ENCODE measurements around the gene PTGES2. TPM values are rescaled to one million over a fixed set of nuclear protein-coding genes. Genes with fewer than 3 reads are reported as not detected.
A peak's percentile ranks its signal among the peaks of the same experiment; 100 is the strongest.
"Not testable (repeated sequence)": the region's sequence is repeated elsewhere in the genome, so short reads cannot be mapped to it uniquely, and the experiment has no call there.

Gene PTGES2
- total RNA-seq, 1 donor from 2014 or later, result 101 TPM

- peaks cover 64% of the 10 kb centered on the region for H3K4me1 ChIP-seq
Measured at GRCh38 chr9:128072144-128073021, 55.1 kb downstream of the PTGES2 start.

GRCh38 chr9:128071475-128071874 lies 56.1 kb downstream of the PTGES2 start:
- Histone ChIP-seq H3K4me1 (peaks cover 61% of the 10 kb centered on the region), H3K4me3 (peak overlapping the region in 1 of 2 donors; percentile 29), H3K27ac (peak overlapping the region; percentile 99)
- DNase-seq (ENCODE audit: extremely low spot score in 2 of 2); H3K9me3 ChIP-seq; H3K36me3 ChIP-seq; intact Hi-C loops (cut with DNase I); H3K27me3 ChIP-seq: not testable (repeated sequence)

More at GRCh38 chr9:128072144-128073021, 55.1 kb downstream of the PTGES2 start:
- no peak for DNase-seq (ENCODE audit: extremely low spot score in 2 of 2)
- Histone ChIP-seq H3K27me3 (no peaks in the 10 kb centered on the region), H3K4me3 (peak overlapping the region in 1 of 2 donors; percentile 29), H3K36me3 (no peaks in the 10 kb centered on the region), H3K9me3 (no peaks in the 10 kb centered on the region), H3K27ac (peak overlapping the region; percentile 99)
- intact Hi-C loops (cut with DNase I), result no loop called here
- TF ChIP-seq CTCF (IDR thresholded peaks at IDR 0.05), result no peak
- peak in 1 of 2 donors; percentile 85 for TF ChIP-seq POLR2AphosphoS5 (IDR thresholded peaks at IDR 0.05; ENCODE audit: insufficient read depth in 1 of 2, low read depth in 1 of 2)
- TF ChIP-seq POLR2A (IDR thresholded peaks at IDR 0.05), result no peak

- H3K9me3 ChIP-seq, result no peaks in the 10 kb centered on the region
- TF ChIP-seq POLR2A (IDR thresholded peaks at IDR 0.05) (no peak), CTCF (IDR thresholded peaks at IDR 0.05) (no peak)
- H3K27me3 ChIP-seq, result no peaks in the 10 kb centered on the region
- no peaks in the 10 kb centered on the region for H3K36me3 ChIP-seq
- DNase-seq (ENCODE audit: extremely low spot score in 2 of 2), result no peak
- H3K27ac ChIP-seq, result peak overlapping the region; percentile 99
- intact Hi-C loops (cut with DNase I), result no loop called here
- H3K4me1 ChIP-seq, result peaks cover 61% of the 10 kb centered on the region
- peak overlapping the region; percentile 29 to 96 for H3K4me3 ChIP-seq
Measured at GRCh38 chr9:128070874-128071273, 56.7 kb downstream of the PTGES2 start.

Other genes starting within 250 kb of the PTGES2 start
- gene ST6GALNAC6, start 228.1 kb downstream of the PTGES2 start, total RNA-seq, result 108 TPM
- gene ST6GALNAC4, start 210.7 kb downstream of the PTGES2 start, total RNA-seq, result 33.1 TPM
- 10.3 TPM for gene PIP5KL1, start 197.0 kb downstream of the PTGES2 start, total RNA-seq
- 17.7 TPM for gene DPM2, start 189.9 kb downstream of the PTGES2 start, total RNA-seq
- gene EEIG1, start 146.7 kb downstream of the PTGES2 start, total RNA-seq, result 30.9 TPM
- gene NAIF1, start 60.4 kb downstream of the PTGES2 start, total RNA-seq, result 13.3 TPM
- 44.4 TPM for gene SLC25A25, start 59.5 kb downstream of the PTGES2 start, total RNA-seq
- 136 TPM for gene LCN2, start 21.7 kb upstream of the PTGES2 start, total RNA-seq
- 134 TPM for gene BBLN, start 32.5 kb upstream of the PTGES2 start, total RNA-seq
- 101 TPM for gene CIZ1, start 63.8 kb upstream of the PTGES2 start, total RNA-seq
- 33.4 TPM for gene DNM1, start 75.7 kb upstream of the PTGES2 start, total RNA-seq
- 84.5 TPM for gene GOLGA2, start 148.3 kb upstream of the PTGES2 start, total RNA-seq
- gene SWI5, start 148.5 kb upstream of the PTGES2 start, total RNA-seq, result 42.7 TPM
- gene TRUB2, start 194.7 kb upstream of the PTGES2 start, total RNA-seq, result 11.3 TPM
- gene COQ4, start 195.1 kb upstream of the PTGES2 start, total RNA-seq, result 42.0 TPM
- gene SLC27A4, start 212.8 kb upstream of the PTGES2 start, total RNA-seq, result 28.0 TPM
- gene URM1, start 243.6 kb upstream of the PTGES2 start, total RNA-seq, result 15.2 TPM

Data from vagina (tissue), 2 donors.